ENCODE data around the gene DGKH.
A peak's percentile ranks its signal among the peaks of the same experiment; 100 is the strongest.
"Not testable (repeated sequence)": the region's sequence is repeated elsewhere in the genome, so short reads cannot be mapped to it uniquely, and the experiment has no call there.

The DGKH gene

DNA sequence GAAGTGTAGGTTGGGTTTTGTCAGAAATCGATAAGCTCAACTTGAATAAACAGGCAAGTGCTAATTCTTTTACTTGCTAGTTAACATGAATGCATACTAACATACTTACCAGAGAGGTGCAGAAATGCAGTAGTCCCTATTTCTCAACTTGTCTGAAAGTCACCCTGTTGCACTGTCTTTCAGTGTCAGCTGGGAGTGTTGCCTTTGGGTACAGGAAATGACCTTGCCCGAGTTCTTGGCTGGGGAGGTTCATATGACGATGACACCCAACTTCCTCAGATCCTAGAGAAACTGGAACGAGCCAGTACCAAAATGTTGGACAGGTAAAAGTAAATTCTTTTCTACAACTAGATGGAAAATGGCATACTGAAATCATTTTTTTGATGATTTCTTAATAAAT, 120.0 kb downstream of the DGKH start:
- no peak for DNase-seq

DNA sequence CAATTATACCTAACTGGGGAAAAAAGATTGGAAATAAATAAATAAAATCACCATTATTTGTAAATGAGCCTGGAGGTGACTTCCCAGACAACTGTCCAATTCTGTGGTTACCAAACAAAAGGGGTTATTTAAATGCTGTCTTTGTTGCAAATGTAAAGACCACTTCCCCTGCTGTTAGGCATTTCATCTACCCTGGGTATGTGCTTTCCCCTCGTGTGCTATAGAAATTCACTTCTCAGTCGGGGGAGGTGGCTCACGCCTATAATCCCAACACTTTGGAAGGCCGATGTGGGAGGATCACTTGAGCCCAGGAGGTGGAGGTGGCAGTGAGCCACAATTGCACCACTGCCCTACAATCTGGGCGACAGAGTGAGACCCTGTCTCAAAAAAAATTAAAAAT, 121.6 kb downstream of the DGKH start:
- DNase-seq, result no peak

- no peak for DNase-seq
These were observed 125.4 kb downstream of the DGKH start for GRCh38 chr13:42173789-42174343.

DNA sequence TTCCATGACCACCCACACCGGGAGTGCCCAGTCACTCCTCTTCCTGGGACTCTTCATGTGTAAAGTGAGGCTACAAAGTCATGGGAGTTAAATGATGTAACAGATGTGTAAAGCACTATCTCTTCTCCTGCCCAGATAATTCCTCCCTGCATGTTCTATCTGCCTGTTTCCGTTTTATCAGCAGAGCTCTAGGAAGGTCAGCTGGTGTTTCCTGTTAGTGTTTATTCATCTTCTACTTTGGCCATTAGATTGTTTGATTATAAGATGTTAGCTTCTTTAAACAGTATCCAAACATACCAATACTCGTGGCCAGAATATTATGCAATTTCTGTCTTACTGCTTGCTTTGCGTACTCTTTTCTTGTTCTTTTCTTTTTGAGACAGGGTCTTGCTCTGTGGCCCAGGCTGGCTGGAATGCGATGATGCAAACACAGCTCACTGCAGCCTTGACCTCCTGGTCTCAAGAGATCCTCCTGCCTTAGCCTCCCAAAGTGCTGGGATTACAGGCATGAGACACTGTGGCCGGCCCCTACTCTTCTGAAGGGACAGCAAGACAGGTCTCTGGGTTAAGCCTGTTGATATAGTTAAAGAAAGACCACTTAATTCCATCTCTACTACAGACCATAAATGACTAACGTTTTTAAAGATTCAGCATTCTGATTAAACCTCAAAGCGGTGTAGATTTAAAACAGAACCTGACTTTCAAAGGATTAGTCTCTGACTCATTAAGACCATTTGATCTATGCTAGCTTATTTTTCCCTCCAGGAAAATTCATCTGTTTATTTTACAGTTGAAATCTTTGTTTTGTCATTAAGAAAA, 126.1 kb downstream of the DGKH start:
- no peak for DNase-seq

DNA sequence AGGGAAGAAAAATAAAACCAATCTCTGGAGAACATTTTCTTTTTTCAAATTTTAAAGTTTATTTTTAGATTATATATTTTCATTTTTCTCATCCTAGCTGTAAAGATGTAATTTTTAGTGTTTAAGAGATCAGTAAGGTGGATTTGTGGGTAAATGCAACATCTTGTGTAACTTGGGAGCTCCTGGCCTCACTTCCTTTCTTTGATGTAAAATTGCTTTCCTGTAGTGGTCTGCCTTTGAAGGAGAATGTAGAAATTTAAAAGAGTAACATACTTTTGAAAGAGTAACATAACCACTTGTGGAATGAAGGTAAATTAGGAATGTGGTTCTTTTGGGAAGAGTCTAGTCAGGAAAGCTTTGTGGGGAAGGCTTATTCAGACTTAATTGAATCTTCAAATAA, 127.8 kb downstream of the DGKH start:
- no peak for DNase-seq

DNA sequence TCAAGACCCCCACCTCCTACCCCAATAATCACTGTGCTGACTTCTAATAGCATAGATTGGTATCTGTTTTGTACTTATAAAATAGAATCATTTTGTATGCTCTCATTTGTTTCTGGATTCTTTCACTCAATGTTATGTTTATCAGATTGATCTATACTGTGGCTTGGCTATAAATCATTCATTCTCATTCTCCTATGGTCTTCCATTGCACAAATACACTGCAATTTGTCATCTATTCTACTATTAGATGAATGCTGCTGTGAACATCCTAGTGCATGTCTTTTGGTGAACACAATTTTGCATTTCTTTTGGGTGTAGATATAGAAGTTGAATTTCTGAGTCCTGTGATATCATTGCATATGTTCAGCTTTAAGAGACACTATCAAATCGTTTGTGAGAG, 128.7 kb downstream of the DGKH start:
- DNase-seq, result no peak

- DNase-seq, result no peak
These were observed 133.0 kb downstream of the DGKH start for GRCh38 chr13:42181381-42181953.

GRCh38 chr13:42189061-42189460, 140.6 kb downstream of the DGKH start:
- no peak for DNase-seq

- no peak for DNase-seq
These were observed 142.1 kb downstream of the DGKH start for GRCh38 chr13:42190529-42190928.

GRCh38 chr13:42211704-42212464, 163.4 kb downstream of the DGKH start:
- no peak for DNase-seq

DNA sequence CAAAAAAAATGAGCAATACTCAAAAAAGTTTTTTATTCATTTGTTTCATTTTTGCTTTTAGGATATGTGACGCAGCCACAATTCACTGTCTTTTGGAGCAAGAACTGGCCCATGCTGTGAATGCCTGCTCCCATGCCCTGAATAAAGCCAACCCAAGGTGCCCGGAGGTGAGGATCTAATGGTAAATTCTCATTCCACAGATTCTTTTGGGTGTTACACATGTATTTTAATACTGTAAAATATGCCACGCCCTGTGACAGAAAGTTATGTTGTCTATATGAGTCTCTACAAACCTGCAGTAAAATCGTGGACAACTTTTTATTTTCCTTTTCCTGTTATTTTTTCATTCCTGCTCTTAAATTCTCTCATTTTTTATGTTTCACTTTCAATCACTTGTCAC, 166.0 kb downstream of the DGKH start:
- DNase-seq, result no peak

DNA sequence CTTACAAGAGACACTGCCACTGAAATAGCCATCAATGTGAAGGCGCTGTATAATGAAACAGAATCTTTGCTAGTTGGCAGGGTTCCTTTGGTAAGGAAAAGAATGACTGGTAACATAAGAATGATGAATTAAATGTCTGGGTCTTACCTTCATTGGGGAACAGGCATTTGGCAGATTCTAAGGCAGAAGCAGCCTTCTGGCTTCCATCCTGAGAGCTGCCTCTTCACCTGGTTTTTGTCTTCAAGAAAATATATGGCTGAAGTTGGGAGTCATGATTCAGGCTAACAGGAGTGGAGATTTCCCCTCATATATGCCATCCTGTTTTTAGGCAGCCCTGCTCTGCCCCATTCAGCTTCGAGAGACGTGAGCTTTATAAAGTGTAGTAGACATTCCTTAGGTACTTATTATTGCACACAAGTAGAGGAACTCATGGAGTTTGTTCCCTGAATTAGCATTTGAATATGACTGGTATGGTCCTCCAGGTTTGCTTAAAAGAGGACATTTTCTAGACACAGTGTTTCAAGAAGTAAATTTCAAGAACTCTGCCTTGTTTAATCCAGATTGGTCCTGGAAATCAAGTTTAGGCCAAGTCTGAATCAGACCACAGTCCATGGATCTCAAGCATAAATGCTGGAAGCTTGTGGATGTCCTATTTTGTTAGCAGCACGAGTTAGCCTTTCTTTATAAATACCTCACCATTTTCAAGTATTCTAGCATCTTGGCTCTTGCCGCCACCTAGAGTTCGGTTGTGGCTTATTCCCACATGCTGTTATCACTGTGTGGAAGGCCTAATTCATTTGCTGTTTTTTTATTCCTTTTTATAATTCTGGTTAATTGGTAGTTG, 167.4 kb downstream of the DGKH start:
- peak; percentile 10 for DNase-seq

DNA sequence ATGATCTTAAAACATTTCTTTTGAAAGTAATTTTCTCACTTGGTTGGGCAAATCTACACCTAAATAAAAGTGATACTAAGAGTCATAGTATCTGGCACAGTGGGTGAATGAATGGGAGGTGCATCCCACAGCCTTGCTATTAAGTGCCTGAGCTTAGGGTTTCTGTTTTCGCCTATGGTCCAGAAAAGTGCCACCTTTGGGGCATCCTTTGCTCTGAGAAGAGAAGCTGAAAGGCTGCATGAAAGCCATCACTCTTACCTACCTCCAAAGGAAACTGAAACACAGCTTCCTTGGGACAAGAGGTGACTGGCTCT, 167.9 kb downstream of the DGKH start:
- DNase-seq, result no peak

GRCh38 chr13:42218576-42218975, 170.1 kb downstream of the DGKH start:
- DNase-seq, result no peak

- DNase-seq, result no peak
These were observed 170.6 kb downstream of the DGKH start for GRCh38 chr13:42219051-42219450.

- no peak for DNase-seq
These were observed 171.4 kb downstream of the DGKH start for GRCh38 chr13:42219876-42220275.

- no peak for DNase-seq
These were observed 172.8 kb downstream of the DGKH start for GRCh38 chr13:42221121-42221765.

- DNase-seq, result no peak
These were observed 175.2 kb downstream of the DGKH start for GRCh38 chr13:42223681-42224080.

- no peak for DNase-seq
These were observed 176.6 kb downstream of the DGKH start for GRCh38 chr13:42225051-42225450.

DNA sequence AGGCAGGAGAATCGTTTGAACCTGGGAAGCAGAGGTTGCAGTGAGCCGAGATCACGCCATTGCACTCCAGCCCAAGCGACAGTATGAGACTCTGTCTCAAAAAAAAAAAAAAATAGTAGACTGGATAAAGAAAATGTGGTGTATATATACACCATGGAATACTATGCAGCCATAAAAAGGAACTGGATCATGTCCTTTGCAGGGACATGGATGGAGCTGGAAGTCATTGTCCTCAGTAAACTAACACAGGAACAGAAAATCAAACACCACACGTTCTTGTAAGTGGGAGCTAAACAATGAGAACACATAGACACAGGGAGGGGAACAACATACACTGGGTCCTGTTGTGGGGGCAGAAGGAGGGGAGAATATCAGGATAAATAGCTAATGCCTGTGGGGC, 178.3 kb downstream of the DGKH start:
- DNase-seq, result not testable (repeated sequence)

GRCh38 chr13:42228527-42228926, 180.1 kb downstream of the DGKH start:
- DNase-seq, result no peak

DNA sequence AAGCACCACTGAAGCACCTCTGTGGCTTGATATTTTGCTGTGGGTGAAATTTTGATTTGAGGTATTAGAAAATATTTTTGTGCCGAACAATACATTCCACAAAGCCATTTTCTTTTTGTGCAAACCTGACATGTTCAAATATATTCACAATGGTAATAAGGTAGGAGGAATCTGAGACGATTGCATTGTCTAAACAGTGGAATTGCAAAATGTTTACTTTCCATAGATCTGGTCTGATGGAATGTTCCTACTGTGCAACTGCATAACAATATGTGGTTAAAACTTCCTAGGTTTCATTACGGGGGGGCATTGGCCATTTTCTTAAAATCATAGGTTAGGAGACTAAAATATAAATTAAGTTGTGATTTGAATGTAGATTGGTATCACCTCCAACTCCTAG, 180.8 kb downstream of the DGKH start:
- DNase-seq, result no peak
